HUDEP-2 (cell line): ENCODE results near the gene MAP4K3.
"Not testable (repeated sequence)": the region's sequence is repeated elsewhere in the genome, so short reads cannot be mapped to it uniquely, and the experiment has no call there.

Source experiments
- DNase-seq, 76 experiments: peaks; one replicate each; lab custom pipeline; 2025; ENCODE audit not compliant: unreplicated experiment in 76 of 76; lab: John Stamatoyannopoulos, UW

The MAP4K3 gene

DNA sequence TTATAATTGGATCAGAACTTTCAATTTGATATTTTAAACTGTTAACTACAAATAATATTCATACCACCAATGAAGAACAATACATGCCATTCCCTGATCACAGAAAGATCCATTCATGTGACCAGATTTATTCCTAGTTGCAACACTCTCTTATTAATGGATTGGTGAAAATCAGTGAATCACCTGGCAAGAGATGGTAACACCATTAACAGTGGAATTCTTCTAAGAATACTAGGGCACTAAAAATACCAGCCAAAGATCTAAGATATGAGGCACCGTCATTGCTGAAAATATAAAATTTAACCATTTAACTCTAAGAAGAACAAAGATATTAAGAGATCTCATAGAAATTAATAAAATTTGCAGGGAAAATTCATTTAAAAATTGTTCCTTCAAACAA lies 58.1 kb downstream of the MAP4K3 start:
- no peak for DNase-seq

DNA sequence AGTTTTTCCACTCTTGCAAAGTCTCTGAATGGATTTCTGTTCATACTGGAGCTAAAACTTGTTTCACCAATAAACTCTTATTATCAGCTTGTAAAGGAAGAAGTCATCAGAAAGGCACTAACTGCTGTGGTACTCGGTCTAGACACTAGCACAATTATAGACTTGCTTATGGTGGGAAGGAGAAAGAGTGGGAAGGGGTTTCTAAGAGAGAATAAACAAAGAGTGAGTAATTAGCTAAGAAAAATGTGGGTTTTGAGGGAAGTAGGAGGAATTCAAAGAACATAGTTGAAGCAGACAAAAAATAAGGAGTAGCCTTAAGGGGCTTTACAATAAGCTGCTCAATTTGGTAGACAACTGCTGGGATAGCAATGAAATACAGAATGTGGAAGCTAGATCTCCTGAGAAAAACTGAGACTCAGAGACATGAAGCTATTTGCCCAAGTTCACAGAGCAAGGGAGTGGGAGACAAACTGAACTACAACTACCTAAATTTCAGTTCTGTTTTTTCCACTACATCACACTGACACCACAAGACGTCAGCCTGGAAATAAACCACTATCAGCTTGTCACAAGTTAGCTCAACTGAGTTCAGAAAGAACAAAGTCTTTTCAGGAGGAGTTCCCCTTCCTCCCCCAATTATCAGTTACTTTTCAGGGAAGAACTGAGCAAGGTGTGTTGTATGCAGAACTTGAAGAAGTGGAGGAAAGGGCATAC lies 59.7 kb downstream of the MAP4K3 start:
- peak in 11 of 76 experiments; percentile 6 to 62 (median 16) for DNase-seq

DNA sequence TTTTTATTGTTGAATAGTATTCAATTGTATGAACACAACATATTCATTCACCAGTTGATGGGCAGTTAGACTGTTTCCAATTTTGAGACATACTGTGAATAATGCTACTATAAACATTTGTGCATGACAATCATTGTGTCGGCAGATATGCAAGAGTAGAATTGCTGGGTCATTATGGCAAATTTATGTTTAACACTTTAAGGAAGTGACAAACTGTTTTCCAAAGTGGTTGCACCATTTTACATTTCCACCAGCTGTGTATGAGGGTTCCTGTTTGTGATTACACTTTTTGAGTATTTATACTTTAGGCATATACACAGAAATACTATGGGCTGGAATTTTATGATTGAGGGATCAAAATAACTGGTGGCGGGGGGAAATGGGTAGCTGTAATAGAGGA lies 61.2 kb downstream of the MAP4K3 start:
- DNase-seq: no peak

DNA sequence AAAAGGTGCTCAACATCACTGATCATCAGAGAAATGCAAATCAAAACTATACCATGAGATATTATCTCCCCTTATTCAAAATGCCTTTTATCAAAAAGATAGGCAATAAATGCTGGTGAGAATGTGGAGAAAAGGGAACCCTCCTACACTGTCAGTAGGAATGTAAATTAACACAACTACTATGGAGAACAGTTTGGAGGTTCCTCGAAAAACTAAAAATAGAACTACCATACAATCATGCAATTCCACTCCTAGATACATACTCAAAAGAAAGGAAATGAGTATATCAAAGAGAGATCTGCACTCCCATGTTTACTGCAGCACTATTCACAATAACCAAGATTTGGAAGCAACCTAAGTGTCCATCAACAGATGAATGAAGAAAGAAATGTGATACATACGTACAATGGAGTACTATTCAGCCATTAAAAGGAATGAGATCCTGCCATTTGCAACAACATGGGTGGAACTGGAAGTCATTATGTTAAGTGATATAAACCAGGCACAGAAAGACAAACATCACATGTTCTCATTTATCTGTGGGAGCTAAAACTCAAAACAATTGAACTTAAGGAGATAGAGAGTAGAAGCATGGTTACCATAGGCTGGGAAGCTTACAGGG lies 63.8 kb downstream of the MAP4K3 start:
- no peak for DNase-seq

DNA sequence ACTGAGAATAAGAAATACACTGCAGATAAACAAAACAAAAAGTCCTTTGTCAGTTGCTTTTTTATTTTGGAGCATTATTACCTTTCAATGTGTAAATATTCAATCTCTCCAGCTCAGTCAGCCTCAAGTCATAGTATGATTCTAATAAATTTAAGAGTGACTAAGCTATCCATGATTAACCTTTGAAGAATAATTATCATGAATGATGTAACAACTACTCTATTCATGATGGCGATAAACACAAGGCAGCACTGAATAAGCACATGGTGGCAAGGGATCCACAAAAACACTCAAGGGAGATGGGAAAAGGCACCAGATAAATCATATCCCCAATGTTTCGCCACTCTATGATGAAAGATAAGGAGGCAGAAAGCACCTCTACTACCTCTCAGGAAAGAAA lies 67.0 kb downstream of the MAP4K3 start:
- no peak for DNase-seq

DNA sequence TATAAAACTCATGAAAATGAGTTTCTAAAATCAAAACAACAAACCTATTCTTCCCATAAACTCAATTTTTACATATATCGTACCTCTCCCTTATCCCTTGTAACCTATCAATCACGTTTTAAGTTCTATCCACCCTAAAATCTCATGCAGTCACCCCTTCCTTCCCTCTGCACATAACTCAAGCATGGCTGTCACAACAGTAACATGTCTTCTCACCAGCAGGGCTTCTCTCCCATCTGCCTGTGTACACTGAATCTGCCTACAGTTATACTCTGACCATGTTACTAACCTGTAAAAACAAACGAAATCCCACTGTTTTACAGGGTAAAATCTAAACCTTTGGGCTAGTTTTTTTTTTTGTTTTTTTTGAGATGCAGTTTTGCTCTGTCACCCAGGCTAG lies 68.2 kb downstream of the MAP4K3 start:
- no peak for DNase-seq

DNA sequence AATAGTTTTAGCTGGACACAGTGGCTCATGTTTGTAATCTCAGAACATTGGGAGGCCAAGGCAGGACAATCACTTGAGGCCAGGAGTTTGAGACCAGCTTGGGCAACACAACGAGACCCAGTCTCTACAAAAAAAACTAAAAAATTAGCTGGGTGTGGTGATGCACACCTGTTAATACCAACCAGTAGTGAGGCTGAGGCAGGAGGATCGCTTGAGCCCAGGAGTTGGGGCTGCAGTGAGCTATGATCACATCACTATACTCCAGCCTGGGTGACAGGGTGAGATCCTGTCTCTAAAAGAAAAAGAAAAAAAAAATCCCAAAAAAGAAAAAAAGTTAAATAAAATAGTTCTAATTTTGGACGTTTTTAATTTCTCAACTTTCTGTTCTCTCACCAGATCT lies 68.7 kb downstream of the MAP4K3 start:
- DNase-seq: no peak

DNA sequence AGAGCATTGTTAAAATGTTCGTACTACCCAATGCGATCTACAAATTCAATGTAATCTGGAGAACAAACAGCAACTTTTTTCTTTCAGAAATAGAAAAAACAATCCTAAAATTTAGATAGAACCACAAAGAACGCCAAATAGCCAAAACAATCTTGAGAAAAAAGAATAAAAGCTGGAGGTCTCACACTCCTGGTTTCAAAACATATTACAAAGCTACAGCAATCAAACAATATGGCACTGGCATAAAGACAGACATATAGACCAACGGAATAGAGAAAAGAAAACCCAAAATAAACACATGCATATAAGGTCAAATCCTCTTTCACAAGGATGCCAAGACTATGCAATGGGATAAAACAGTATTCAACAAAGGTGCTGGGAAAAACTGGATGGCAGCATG lies 74.5 kb downstream of the MAP4K3 start:
- no peak for DNase-seq

DNA sequence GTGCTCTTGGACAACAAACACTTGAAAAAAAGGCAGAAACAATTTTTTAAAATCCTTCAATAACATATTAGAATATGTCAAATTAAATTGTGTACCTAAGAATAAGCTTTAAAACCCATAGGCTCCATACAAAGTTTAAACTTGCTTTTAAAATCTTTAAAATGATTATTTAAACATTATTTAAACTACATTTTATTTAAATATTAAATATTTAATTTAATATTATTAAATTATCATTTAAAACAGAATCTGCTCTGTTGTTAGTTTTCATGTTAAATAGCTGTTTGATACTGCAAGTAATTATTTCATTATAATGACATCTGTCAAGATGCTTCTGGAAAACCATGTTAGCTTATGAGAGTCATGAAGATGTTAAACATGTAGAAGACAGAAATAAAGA lies 75.6 kb downstream of the MAP4K3 start:
- no peak for DNase-seq

DNA sequence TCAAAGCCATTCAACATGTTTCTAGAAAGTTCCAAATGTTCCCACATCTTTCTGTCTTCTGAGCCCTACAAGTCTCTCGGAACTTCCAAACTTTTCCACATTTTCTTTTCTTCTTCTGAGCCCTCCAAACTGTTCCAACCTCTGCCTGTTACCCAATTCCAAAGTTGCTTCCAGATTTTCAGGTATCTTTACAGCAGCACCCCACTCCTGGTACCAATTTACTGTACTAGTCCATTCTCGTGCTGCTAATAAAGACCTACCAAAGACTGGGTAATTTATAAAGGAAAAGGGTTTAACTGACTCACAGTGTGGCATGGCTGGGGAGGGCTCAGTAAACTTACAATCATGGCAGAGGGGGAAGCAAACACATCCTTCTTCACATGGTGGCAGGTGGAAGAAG lies 76.7 kb downstream of the MAP4K3 start:
- DNase-seq: not testable (repeated sequence)

DNA sequence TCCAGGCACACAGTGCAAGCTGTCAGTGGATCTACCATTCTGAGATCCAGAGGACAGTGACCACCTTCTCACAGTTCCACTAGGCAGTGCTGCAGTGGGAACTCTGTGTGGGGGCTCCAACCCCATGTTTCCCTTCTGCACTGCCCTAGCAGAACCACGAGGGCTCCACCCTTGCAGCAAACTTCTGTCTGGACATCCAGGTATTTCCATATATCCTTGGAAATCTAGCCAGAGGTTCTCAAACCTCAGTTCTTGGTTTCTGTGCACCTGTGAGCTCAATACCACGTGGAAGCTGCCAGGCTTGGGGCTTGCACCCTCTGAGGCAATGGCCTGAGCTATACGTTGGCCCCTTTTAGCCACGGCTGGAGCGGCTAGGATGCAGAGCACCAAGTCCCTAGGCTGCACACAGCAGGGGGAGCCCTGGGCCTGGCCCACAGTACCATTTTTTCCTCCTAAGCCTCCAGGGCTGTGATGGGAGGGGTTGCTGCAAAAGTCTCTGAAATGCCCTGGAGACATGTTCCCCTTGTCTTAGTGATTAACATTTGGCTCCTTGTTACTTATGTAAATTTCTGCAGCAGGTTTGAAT lies 77.5 kb downstream of the MAP4K3 start:
- DNase-seq: no peak

DNA sequence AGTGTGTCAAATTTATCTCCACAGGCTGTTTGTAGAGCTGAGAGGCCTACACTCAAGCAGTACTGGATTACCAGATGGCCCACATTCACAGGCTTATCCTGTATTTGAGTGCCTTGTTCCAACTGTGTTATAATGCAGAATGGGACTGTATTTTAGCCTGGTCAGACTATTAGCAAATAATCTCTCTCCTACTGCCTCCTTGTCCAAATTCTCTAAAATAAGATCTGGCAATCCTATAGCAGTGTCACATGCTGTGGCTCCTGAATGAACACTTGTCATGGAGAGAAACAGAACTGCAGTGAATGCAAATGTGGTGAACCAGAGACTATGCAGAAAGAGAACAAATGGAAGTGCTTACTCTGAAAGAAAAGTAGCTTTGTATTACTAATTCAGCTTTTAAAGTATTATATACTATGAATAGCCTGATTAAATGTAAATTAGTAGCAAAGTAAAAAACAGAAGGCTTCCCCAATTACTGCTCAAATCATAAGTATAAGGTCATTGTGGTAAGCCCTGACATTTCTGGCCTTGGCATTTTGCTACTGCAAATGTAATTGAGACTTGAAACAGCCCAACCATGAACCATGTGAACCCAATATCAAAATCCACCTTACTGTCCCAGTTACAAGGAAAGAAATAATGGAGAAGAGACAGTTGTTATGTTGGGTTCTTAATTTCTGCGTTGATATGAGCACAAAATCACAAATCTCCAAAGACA lies 80.0 kb downstream of the MAP4K3 start:
- DNase-seq: no peak

DNA sequence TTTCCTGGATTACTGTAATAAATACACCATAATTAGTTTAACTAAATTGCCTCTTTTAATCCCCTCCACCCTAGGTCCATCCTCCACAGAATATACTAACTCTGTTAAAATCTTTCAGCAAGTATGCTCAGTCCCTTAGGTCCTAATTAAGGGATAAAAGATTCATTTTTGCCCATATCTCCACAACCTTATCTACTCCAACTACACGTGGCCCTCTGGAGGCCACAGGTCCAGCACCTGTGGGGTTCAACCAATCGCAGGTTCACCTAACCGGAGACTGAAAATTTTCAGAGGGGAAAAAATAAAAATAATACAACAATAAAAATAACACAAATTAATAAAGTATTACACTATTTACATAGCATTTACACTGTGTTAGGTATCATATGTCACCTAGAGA lies 86.4 kb downstream of the MAP4K3 start:
- DNase-seq: no peak

DNA sequence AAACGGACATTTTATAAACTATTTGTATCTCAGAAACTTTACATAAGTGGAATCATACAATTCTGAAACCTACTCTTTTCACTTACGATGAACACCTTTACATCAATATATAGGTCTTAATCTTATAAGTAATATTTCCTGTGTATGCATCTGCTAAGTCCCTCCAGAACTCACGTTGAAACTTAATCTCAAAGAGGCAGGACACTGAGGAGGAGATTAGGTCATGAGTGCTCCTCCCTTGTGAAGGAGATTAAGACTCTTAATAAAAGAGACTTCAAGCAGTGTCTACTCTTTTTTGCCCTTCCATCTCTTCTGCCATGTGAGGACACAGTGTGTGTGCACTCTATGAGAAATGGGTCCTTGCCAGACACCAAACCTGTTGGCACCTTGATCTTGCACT lies 98.6 kb downstream of the MAP4K3 start:
- peak in 27 of 76 experiments; percentile 1 to 63 (median 27) for DNase-seq

DNA sequence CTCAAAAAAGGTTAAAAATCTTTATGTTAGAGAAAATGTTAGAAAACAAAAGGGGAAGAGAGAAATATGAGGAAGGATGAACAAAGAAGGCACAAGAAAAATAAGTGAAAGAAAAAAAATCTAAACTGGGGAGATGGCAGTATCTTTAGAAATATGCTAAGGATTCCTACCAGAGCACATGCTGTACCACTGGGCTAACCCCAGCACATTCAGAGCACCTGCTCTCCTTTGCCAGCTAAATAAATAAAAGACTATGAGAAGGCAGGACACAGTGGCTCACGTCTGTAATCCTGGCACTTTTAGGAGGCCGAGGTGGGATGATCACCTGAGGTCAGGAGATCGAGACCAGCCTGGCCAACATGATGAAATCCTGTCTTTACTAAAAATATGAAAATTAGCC lies 101.2 kb downstream of the MAP4K3 start:
- no peak for DNase-seq

DNA sequence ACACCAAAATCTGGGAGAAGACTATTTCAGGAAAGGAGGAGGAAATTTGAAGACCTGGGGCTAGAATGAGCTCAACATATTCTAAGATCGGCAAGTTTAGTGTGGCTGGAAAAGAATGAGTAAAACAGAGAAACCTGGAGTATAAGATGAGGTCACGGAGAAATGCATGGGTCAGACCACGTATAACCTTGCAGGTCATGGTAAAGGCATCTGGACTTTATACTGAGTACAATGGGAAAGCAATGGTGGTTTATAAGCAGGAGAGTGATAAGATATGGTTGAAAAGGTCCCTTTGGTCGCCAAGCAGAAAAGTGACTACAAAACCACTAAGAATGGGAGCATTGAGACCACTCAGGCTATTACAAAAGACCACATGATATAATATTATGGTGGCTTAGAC lies 102.1 kb downstream of the MAP4K3 start:
- DNase-seq: no peak

DNA sequence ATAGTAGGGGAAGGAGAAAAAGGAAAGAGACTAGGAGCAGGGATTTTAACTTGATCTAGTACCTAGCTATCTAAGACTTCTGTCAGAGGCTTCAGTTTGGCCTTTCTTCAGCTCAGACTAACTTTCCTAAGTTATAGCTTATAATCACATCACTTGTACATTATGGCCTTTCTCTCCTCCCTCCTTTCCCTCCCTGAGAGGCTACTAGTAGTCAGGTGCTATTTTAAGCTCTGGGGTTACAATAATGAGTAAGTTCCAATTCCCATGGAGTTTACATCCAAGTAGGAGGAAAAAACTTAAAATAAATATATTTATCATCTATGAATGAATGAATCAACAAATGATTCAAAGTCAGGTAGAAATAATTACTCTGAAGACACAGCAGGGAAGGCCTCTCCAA lies 102.6 kb downstream of the MAP4K3 start:
- no peak for DNase-seq

DNA sequence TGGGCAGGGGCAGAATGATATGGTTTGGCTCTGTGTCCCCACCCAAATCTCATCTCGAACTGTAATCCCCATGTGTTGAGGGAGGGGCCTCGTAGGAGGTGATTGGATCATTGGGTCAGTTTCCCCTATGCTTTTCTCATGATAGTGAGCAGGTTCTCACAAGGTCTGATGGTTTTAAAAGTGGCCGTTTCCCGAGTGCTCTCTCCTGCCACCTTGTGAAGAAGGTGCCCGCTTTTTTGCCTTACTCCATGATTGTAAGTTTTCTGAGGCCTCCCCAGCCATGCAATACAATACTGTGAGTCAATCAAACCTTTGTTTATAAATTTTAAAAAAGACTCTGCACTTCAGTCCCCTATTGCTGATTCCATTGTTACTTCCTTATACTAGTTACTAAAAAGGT lies 110.4 kb downstream of the MAP4K3 start:
- no peak for DNase-seq

DNA sequence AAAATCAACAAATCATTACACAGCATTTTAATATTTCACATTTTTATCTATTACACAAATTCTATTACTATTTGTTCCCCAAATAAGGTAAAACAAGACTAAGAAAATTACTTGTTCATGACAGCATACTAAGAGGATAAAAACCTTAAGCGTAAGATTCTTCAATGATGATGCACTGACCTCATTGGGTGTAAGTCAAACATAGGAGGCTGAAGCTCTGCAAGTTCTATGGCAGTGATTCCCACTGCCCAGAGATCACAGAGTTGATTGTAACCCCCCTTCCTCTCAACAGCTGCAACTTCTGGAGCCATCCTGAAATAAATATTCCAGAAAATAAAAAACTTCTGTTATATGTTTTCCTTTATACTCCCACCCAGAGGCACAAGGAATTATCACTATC lies 111.1 kb downstream of the MAP4K3 start:
- DNase-seq: no peak

DNA sequence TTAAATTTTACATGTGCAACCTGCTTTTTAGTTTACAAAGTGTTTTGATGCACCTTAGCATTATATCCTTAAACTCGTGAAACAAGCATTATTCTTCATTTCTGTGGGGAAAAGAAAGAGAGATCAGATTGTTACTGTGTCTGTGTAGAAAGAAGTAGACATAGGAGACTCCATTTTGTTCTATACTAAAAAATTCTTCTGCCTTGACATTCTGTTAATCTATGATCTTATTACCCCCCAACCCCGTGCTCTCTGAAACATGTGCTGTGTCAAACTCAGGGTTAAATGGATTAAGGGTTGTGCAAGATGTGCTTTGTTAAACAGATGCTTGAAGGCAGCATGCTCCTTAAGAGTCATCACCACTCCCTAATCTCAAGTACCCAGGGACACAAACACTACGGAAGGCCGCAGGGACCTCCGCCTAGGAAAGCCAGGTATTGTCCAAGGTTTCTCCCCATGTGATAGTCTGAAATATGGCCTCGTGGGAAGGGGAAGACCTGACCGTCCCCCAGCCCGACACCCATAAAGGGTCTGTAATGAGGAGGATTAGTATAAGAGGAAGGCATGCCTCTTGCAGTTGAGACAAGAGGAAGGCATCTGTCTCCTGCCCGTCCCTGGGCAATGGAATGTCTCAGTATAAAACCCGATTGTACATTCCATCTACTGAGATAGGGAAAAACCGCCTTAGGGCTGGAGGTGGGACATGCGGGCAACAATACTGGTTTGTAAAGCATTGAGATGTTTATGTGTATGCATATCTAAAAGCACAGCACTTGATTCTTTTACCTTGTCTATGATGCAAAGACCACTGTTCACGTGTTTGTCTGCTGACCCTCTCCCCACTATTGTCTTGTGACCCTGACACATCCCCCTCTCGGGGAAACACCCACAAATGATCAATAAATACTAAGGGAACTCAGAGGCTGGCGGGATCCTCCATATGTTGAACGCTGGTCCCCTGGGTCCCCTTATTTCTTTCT lies 115.7 kb downstream of the MAP4K3 start:
- not testable (repeated sequence) for DNase-seq
